A549 (cell line): Measurements from ENCODE around the gene MAP3K2.

ENCODE experiments used
- CBX2 ChIP-seq: fragments of 200-600 bp; sonication (generic); IDR thresholded peaks from 2 replicates; pipeline ENCODE4 v1.6.1; 2016; ENCODE audit warnings: low read depth, mild to moderate bottlenecking, borderline replicate concordance
- CTCF ChIP-seq: fragments of >200 bp; sonication (Bioruptor Twin); formaldehyde crosslinking; IDR thresholded peaks from 3 replicates; pipeline ENCODE4 v1.5.1; 2016
- EP300 ChIP-seq, 2 experiments: fragments of >200 bp; sonication (Bioruptor Twin); formaldehyde crosslinking; IDR thresholded peaks; 2 replicates in 1 of 2; 3 replicates in 1 of 2; pipeline ENCODE4 v1.6.1; 2016 to 2017
- FOSB ChIP-seq: fragments of 250-450 bp; sonication (Bioruptor Pico); IDR thresholded peaks from 2 replicates; pipeline ENCODE4 v1.5.0; 2020; ENCODE audit warnings: mild to moderate bottlenecking, moderate library complexity
- HDAC2 ChIP-seq: fragments of 200-600 bp; sonication (generic); IDR thresholded peaks from 2 replicates; pipeline ENCODE4 v1.6.1; 2016
- JUNB ChIP-seq: fragments of >200 bp; sonication (Bioruptor Twin); formaldehyde crosslinking; IDR thresholded peaks from 2 replicates; pipeline ENCODE4 v1.6.1; 2016
- MYC ChIP-seq: IDR thresholded peaks from 2 replicates; pipeline ENCODE4 v1.6.1; 2012; ENCODE audit warnings: mild to moderate bottlenecking, inconsistent platforms, low read length, improper control_type of control experiment, borderline replicate concordance
- PHF8 ChIP-seq: fragments of 200-600 bp; sonication (generic); IDR thresholded peaks from 2 replicates; pipeline ENCODE4 v1.6.1; 2016; ENCODE audit warnings: low read depth, mild to moderate bottlenecking, antibody characterized with exemption, moderate library complexity, borderline replicate concordance
- POLR2A ChIP-seq: IDR thresholded peaks from 2 replicates; pipeline ENCODE4 v1.6.1; 2012; ENCODE audit warnings: mild to moderate bottlenecking, low read length
- SMC3 ChIP-seq: fragments of >200 bp; sonication (Bioruptor Twin); formaldehyde crosslinking; IDR thresholded peaks from 3 replicates; pipeline ENCODE4 v1.6.1; 2018; ENCODE audit warnings: inconsistent platforms

DNA sequence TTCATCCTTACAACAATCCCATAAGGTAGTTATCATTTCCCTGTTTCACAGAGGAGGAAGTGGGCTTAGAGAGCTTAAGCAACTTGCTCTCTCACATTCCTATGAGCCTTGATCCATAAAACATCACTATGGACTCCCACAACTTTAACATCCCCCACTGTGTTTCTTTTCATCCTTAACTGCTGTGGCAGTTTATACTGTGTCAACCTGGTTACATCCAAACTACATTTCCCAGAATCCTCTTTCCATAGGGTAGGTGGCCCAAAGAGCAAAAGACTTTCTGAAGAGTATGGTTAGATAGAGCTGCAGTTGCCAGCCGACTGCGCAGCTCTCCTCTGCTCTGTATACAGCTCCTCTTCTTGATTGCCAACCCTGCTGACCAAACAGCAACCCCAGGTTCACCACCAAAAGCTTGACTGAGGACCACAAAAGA is 22.5 kb downstream of the MAP3K2 start:
- TF ChIP-seq POLR2A, result no peak
- no peak for TF ChIP-seq MYC
- no peak for TF ChIP-seq CTCF
- TF ChIP-seq HDAC2, result no peak
- TF ChIP-seq JUNB, result no peak
- TF ChIP-seq SMC3, result no peak
- TF ChIP-seq CBX2, result no peak
- TF ChIP-seq PHF8, result no peak
- no peak for TF ChIP-seq FOSB (CRISPR knock-in tag)
- no peak for TF ChIP-seq EP300 (IDR thresholded peaks at IDR 0.05)
